Heart right ventricle (tissue), 16 donors: ENCODE data around the gene PRKCQ. TPM values are rescaled to one million over a fixed set of nuclear protein-coding genes. Genes with fewer than 3 reads are reported as not detected.

Experiments used
- ATAC-seq, 8 donors: fragments of 200-7000 bp; cut with Tn5 transposase; one replicate each; pipeline ENCODE4 v1.9.1; 2020; ENCODE audit warnings: mild to moderate bottlenecking in 8 of 8, moderate library complexity in 8 of 8, moderate number of reproducible peaks in 1 of 8
- DNase-seq, 2 donors: peaks; one replicate each; pipeline ENCODE4 v3.0.0-alpha.2; 2020
- H3K27ac ChIP-seq, 10 donors: fragments of 200-600 bp; sonication (generic) in 2 of 10; one replicate each; pipeline versions ENCODE4 v1.5.0 to v1.8.0; 2020 to 2022; ENCODE audit warnings: mild to moderate bottlenecking in 3 of 10
- H3K27me3 ChIP-seq, 7 donors: fragments of 200-600 bp; one replicate each; pipeline ENCODE4 v1.8.0; 2021 to 2022; ENCODE audit warnings: mild to moderate bottlenecking in 2 of 7
- H3K36me3 ChIP-seq, 9 donors: fragments of 200-600 bp; sonication (generic) in 1 of 9; one replicate each; pipeline versions ENCODE4 v1.5.0 to v1.8.0; 2020 to 2022; ENCODE audit warnings: mild to moderate bottlenecking in 2 of 9
- H3K4me1 ChIP-seq, 9 donors: fragments of 200-600 bp; sonication (generic) in 1 of 9; one replicate each; pipeline versions ENCODE4 v1.5.0 to v1.8.0; 2020 to 2022; ENCODE audit warnings: mild to moderate bottlenecking in 4 of 9
- H3K4me3 ChIP-seq, 10 donors: fragments of 200-600 bp; sonication (generic) in 2 of 10; one replicate each; pipeline versions ENCODE4 v1.5.0 to v1.8.0; 2020 to 2022; ENCODE audit warnings: mild to moderate bottlenecking in 7 of 10, moderate library complexity in 2 of 10
- H3K9me3 ChIP-seq, 11 donors: fragments of 200-600 bp in 10 of 11; sonication (generic) in 2 of 11; one replicate each; pipeline versions ENCODE4 v1.5.0 to v1.8.0; 2013 to 2022; ENCODE audit warnings: mild to moderate bottlenecking in 2 of 11, control low read depth in 1 of 11, moderate library complexity in 1 of 11
- CTCF ChIP-seq, 9 donors: fragments of 200-600 bp; sonication (generic) in 2 of 9; IDR thresholded peaks; one replicate each; pipeline versions ENCODE4 v1.5.0 to v1.8.0; 2021 to 2022; ENCODE audit warnings: antibody characterized with exemption in 9 of 9, mild to moderate bottlenecking in 5 of 9, moderate library complexity in 1 of 9
- WGBS, 2 donors: extraction: QIAGEN DNeasy Blood & Tissue Kit; methylation state at CpG; one replicate each; pipeline ENCODE4 v1.1.7; 2013; ENCODE audit warnings: inconsistent platforms in 1 of 2; 5-methylcytosine and 5-hydroxymethylcytosine counted together
- intact Hi-C, 10 donors: fragments of 100-400 bp; cut with DNase I; formaldehyde crosslinking; loops; one replicate each; pipeline versions ENCODE4 v1.11.1 to v1.14.2; 2022
- polyA plus RNA-seq, 2 donors: library from polyadenylated mRNA; stranded (reverse); fragments of 200-250 nt; gene quantifications; one replicate each; pipeline ENCODE4 v1.2.3, GENCODE V29; 2013
- total RNA-seq, 10 donors: library from RNA; stranded (reverse); fragmentation: NEBNext Ultra II Directional in 3 of 10; extraction: Animal tissue kit (Norgen Biotek cat#: 25700) in 3 of 10; gene quantifications; one replicate each; pipeline versions ENCODE4 v1.2.1 to v1.2.4, GENCODE V29; 2021 to 2023
- donor health status: Arrhythmogenic right ventricular cardiomyopathy.
- donor health status: ischemic (EF 13 %, LVEDD 7.1; RV severe dilation, severe dysfunction).
- donor health status: healthy with polysubstance abuse.
- donor health status: DM: no; HTN: yes; CAD: no.
- donor health status: DM: no; HTN: no; CAD: no.
- donor health status: ischemic (EF 25% LVEDD 6.9; RV normal size, moderate dysfunction).
- donor health status: ischemic (EF 25% LVEDD 5.7; RV mildly dilated, moderate dysfunction).
- donor health status: healthy.
- donor health status: DM: yes; HTN: yes; CAD: no.
- donor health status: Ischemic cardiomyopathy.
- donor health status: ischemic (EF 35%, LVEDD 5.7; RV mildly dilated, moderate dysfunction).
- donor health status: nonischemic (EF 11% LVEDD 7.7; RV severe dilation, severe dysfunction).
- donor health status: DM: yes; HTN: yes; CAD: no.
- donor health status: PGD.
- donor health status: ischemic (EF 29% LVEDD 5.4; RV normal size, mild dysfunction).
- donor health status: nonischemic (EF 23%, LVEDD 6.1; RV moderate dilation, normal function).

Gene PRKCQ
- total and polyA plus RNA-seq, 12 donors = 0.04 to 2.0 (median 0.27) TPM; not detected in 2

GRCh38 chr10:6379015-6379776, 200.9 kb downstream of the PRKCQ start:
- Histone ChIP-seq H3K4me1 (peaks cover 0 to 24% (median 0%) of the 10 kb centered on the region in 9 donors), H3K27ac (no peak overlapping the region), H3K9me3 (peaks cover 0 to 23% (median 8%) of the 10 kb centered on the region in 11 donors), H3K27me3 (peaks cover 0 to 4% (median 0%) of the 10 kb centered on the region in 7 donors), H3K4me3 (no peak overlapping the region), H3K36me3 (no peaks in the 10 kb centered on the region)
- intact Hi-C loops = no loop called here
- WGBS, 2 donors = 89% methylated on average over 1 of the region's 1 CpG
- no peak for ATAC-seq
- no peak for DNase-seq
- TF ChIP-seq CTCF (IDR thresholded peaks at IDR 0.05) = no peak
